ENCODE data around the gene SLC25A19. TPM values are rescaled to one million over a fixed set of nuclear protein-coding genes. Genes with fewer than 3 reads are reported as not detected.

SLC25A19 gene
- total RNA-seq, 5 donors from 2014 or later (not counting 1 experiment from before 2014, with no cell fraction given) = 12.4 to 30.1 (median 25.9) TPM

- Mint-ChIP-seq H3K27me3 (no peaks in the 10 kb centered on the region), H3K36me3 (peaks cover 15% of the 10 kb centered on the region), H3K4me3 (no peak overlapping the region), H3K27ac (peak overlapping the region; percentile 11 to 27), H3K4me1 (peaks cover 1 to 6% (median 5%) of the 10 kb centered on the region in 3 donors), H3K9me3 (no peaks in the 10 kb centered on the region)
- 94% methylated on average over 5 of the region's 10 CpGs for WGBS (ENCODE audit: insufficient coverage)
- no peaks in the 10 kb centered on the region for H3K9me3 ChIP-seq
- DNase-seq = no peak
- POLR2A ChIA-PET = no interaction called here
- CTCF ChIA-PET = no interaction called here
- peaks cover 0 to 3% of the 10 kb centered on the region in 2 experiments for H3K27me3 ChIP-seq (replicated peaks in 1 of 2; ENCODE audit: control insufficient read depth in 2 of 2, extremely low read depth in 1 of 2, insufficient read depth in 2 of 2, low read length in 1 of 2)
- no peak for ATAC-seq (replicated peaks in 1 of 4)
- no peak overlapping the region for H3K4me3 ChIP-seq (ENCODE audit: control insufficient read depth in 1 of 2, extremely low read depth in 1 of 2, low read length in 1 of 2)
- peaks cover 0 to 2% of the 10 kb centered on the region in 2 experiments for H3K4me1 ChIP-seq (ENCODE audit: control insufficient read depth in 1 of 2, extremely low read depth in 1 of 2, insufficient read depth in 2 of 2, low read length in 2 of 2)
- no peak overlapping the region for H3K27ac ChIP-seq (ENCODE audit: low read length)
- peaks cover 12 to 46% of the 10 kb centered on the region in 2 donors for H3K36me3 ChIP-seq (ENCODE audit: control insufficient read depth in 2 of 2, extremely low read depth in 1 of 2, insufficient read depth in 1 of 2, low read length in 1 of 2)
Measured at GRCh38 chr17:75318211-75318610, 29.0 kb upstream of the SLC25A19 start.

- H3K27ac ChIP-seq (ENCODE audit: low read length) = no peak overlapping the region
- ChIA-PET POLR2A (interaction anchor here in 1 of 2 donors (0.6 kb wide), 1 partner anchor 43 kb away, joined by 3 read pairs; no protein-coding TSS in a partner anchor), CTCF (interaction anchor here in 1 of 2 donors (0.6 kb wide), 1 partner anchor 26 kb away, joined by 9 read pairs; no protein-coding TSS in a partner anchor)
- no peak overlapping the region for H3K4me3 ChIP-seq (ENCODE audit: control insufficient read depth in 1 of 2, extremely low read depth in 1 of 2, low read length in 1 of 2)
- no peaks in the 10 kb centered on the region for H3K27me3 Mint-ChIP-seq
- DNase-seq (no peak), ATAC-seq (replicated peaks in 1 of 4) (no peak)
- peak overlapping the region in 1 of 2 donors; percentile 16 for H3K27ac Mint-ChIP-seq
- H3K9me3 ChIP-seq = no peaks in the 10 kb centered on the region
- 84% methylated on average over 8 of the region's 11 CpGs for WGBS (ENCODE audit: insufficient coverage)
- H3K4me1 ChIP-seq (ENCODE audit: control insufficient read depth in 1 of 2, extremely low read depth in 1 of 2, insufficient read depth in 2 of 2, low read length in 2 of 2) = no peaks in the 10 kb centered on the region
- peaks cover 12 to 45% of the 10 kb centered on the region in 2 donors for H3K36me3 ChIP-seq (ENCODE audit: control insufficient read depth in 2 of 2, extremely low read depth in 1 of 2, insufficient read depth in 1 of 2, low read length in 1 of 2)
- H3K27me3 ChIP-seq (replicated peaks in 1 of 2; ENCODE audit: control insufficient read depth in 2 of 2, extremely low read depth in 1 of 2, insufficient read depth in 2 of 2, low read length in 1 of 2) = peaks cover 0 to 3% of the 10 kb centered on the region in 2 experiments
- H3K4me3 Mint-ChIP-seq = no peak overlapping the region
- H3K4me1 Mint-ChIP-seq = peaks cover 0 to 5% (median 3%) of the 10 kb centered on the region in 3 donors
- H3K9me3 Mint-ChIP-seq = no peaks in the 10 kb centered on the region
- peaks cover 15% of the 10 kb centered on the region for H3K36me3 Mint-ChIP-seq
Measured at GRCh38 chr17:75317671-75318070, 28.4 kb upstream of the SLC25A19 start.

- ATAC-seq (replicated peaks in 1 of 4) = peak in 1 of 4 experiments; percentile 23
- Mint-ChIP-seq H3K4me1 (peaks cover 0 to 9% (median 5%) of the 10 kb centered on the region in 3 donors), H3K27me3 (no peaks in the 10 kb centered on the region), H3K9me3 (no peaks in the 10 kb centered on the region), H3K36me3 (peaks cover 11% of the 10 kb centered on the region), H3K27ac (peak overlapping the region; percentile 22 to 57), H3K4me3 (no peak overlapping the region)
- no peak for DNase-seq
- H3K9me3 ChIP-seq = no peaks in the 10 kb centered on the region
- POLR2A ChIA-PET = interaction anchor here (0.5 to 0.7 kb wide), 3 partner anchors 43 to 85 kb away, joined by 3 to 5 read pairs (median 3); no protein-coding TSS in a partner anchor
- CTCF ChIA-PET = no interaction called here
- no peak overlapping the region for H3K4me3 ChIP-seq (ENCODE audit: control insufficient read depth in 1 of 2, extremely low read depth in 1 of 2, low read length in 1 of 2)
- H3K4me1 ChIP-seq (ENCODE audit: control insufficient read depth in 1 of 2, extremely low read depth in 1 of 2, insufficient read depth in 2 of 2, low read length in 2 of 2) = peaks cover 0 to 8% of the 10 kb centered on the region in 2 experiments
- peaks cover 12 to 39% of the 10 kb centered on the region in 2 donors for H3K36me3 ChIP-seq (ENCODE audit: control insufficient read depth in 2 of 2, extremely low read depth in 1 of 2, insufficient read depth in 1 of 2, low read length in 1 of 2)
- peaks cover 0 to 3% of the 10 kb centered on the region in 2 experiments for H3K27me3 ChIP-seq (replicated peaks in 1 of 2; ENCODE audit: control insufficient read depth in 2 of 2, extremely low read depth in 1 of 2, insufficient read depth in 2 of 2, low read length in 1 of 2)
- WGBS (ENCODE audit: insufficient coverage) = 70% methylated on average over 4 of the region's 5 CpGs
- H3K27ac ChIP-seq (ENCODE audit: low read length) = no peak overlapping the region
Measured at GRCh38 chr17:75316253-75316652, 27.0 kb upstream of the SLC25A19 start.

GRCh38 chr17:75315541-75316243 is 26.5 kb upstream of the SLC25A19 start:
- no peak for ATAC-seq (replicated peaks in 1 of 4)
- Histone ChIP-seq H3K27ac (ENCODE audit: low read length) (no peak overlapping the region), H3K9me3 (no peaks in the 10 kb centered on the region), H3K4me3 (ENCODE audit: control insufficient read depth in 1 of 2, extremely low read depth in 1 of 2, low read length in 1 of 2) (no peak overlapping the region), H3K36me3 (ENCODE audit: control insufficient read depth in 2 of 2, extremely low read depth in 1 of 2, insufficient read depth in 1 of 2, low read length in 1 of 2) (peaks cover 6 to 34% of the 10 kb centered on the region in 2 donors), H3K27me3 (replicated peaks in 1 of 2; ENCODE audit: control insufficient read depth in 2 of 2, extremely low read depth in 1 of 2, insufficient read depth in 2 of 2, low read length in 1 of 2) (peaks cover 0 to 3% of the 10 kb centered on the region in 2 experiments), H3K4me1 (ENCODE audit: control insufficient read depth in 1 of 2, extremely low read depth in 1 of 2, insufficient read depth in 2 of 2, low read length in 2 of 2) (peaks cover 0 to 9% of the 10 kb centered on the region in 2 experiments)
- WGBS (ENCODE audit: insufficient coverage) = 72% methylated on average over 13 of the region's 19 CpGs
- Mint-ChIP-seq H3K36me3 (peaks cover 10% of the 10 kb centered on the region), H3K4me3 (no peak overlapping the region), H3K27ac (peak overlapping the region; percentile 22 to 57), H3K9me3 (no peaks in the 10 kb centered on the region), H3K27me3 (no peaks in the 10 kb centered on the region), H3K4me1 (peaks cover 0 to 9% (median 5%) of the 10 kb centered on the region in 3 donors)
- POLR2A ChIA-PET = interaction anchor here (0.5 to 0.7 kb wide), 4 partner anchors 44 to 148 kb away, joined by 3 to 6 read pairs (median 4); no protein-coding TSS in a partner anchor
- no peak for DNase-seq
- CTCF ChIA-PET = no interaction called here

GRCh38 chr17:75313941-75314551 is 24.8 kb upstream of the SLC25A19 start:
- H3K4me3 Mint-ChIP-seq = no peak overlapping the region
- peak overlapping the region; percentile 11 to 75 for H3K27ac Mint-ChIP-seq
- no peaks in the 10 kb centered on the region for H3K27me3 Mint-ChIP-seq
- 73% methylated on average over 5 of the region's 14 CpGs for WGBS (ENCODE audit: insufficient coverage)
- ChIA-PET CTCF (interaction anchor here in 1 of 2 donors (0.6 kb wide), 1 partner anchor 79 kb away, joined by 3 read pairs; no protein-coding TSS in a partner anchor), POLR2A (interaction anchor here in 1 of 2 donors (0.6 kb wide), 1 partner anchor 82 kb away, joined by 3 read pairs; no protein-coding TSS in a partner anchor)
- Histone ChIP-seq H3K9me3 (no peaks in the 10 kb centered on the region), H3K36me3 (ENCODE audit: control insufficient read depth in 2 of 2, extremely low read depth in 1 of 2, insufficient read depth in 1 of 2, low read length in 1 of 2) (peaks cover 5 to 17% of the 10 kb centered on the region in 2 donors), H3K4me1 (ENCODE audit: control insufficient read depth in 1 of 2, extremely low read depth in 1 of 2, insufficient read depth in 2 of 2, low read length in 2 of 2) (peaks cover 0 to 9% of the 10 kb centered on the region in 2 experiments), H3K4me3 (ENCODE audit: control insufficient read depth in 1 of 2, extremely low read depth in 1 of 2, low read length in 1 of 2) (no peak overlapping the region), H3K27me3 (replicated peaks in 1 of 2; ENCODE audit: control insufficient read depth in 2 of 2, extremely low read depth in 1 of 2, insufficient read depth in 2 of 2, low read length in 1 of 2) (peaks cover 0 to 3% of the 10 kb centered on the region in 2 experiments), H3K27ac (ENCODE audit: low read length) (no peak overlapping the region)
- DNase-seq = no peak
- H3K9me3 Mint-ChIP-seq = no peaks in the 10 kb centered on the region
- no peak for ATAC-seq (replicated peaks in 1 of 4)
- no peaks in the 10 kb centered on the region for H3K36me3 Mint-ChIP-seq
- H3K4me1 Mint-ChIP-seq = peaks cover 5 to 9% (median 5%) of the 10 kb centered on the region in 3 donors

Data from T-cell (primary cell).